GM18868 (cell line): ENCODE data around the gene ACOT6.
"Not testable (repeated sequence)": the region's sequence is repeated elsewhere in the genome, so short reads cannot be mapped to it uniquely, and the experiment has no call there.

ENCODE experiments used
- ATAC-seq: cut with Tn5 transposase; IDR thresholded peaks from one replicate; pipeline ENCODE4 v1.9.1; 2021; ENCODE audit warnings: mild to moderate bottlenecking, moderate library complexity; ENCODE audit not compliant: unreplicated experiment

The ACOT6 gene

GRCh38 chr14:73612339-73613045 is at the start of gene ACOT6:
Gene ACOT6, plus strand, starts transcription at chr14:73612517. Its CDS starts 55 bp downstream, at chr14:73612572.
- ATAC-seq, result peak; percentile 86

- ATAC-seq, result not testable (repeated sequence)
Observed at GRCh38 chr14:73562696-73563095, 49.6 kb upstream of the ACOT6 start.

GRCh38 chr14:73566431-73566830 is 45.9 kb upstream of the ACOT6 start:
- not testable (repeated sequence) for ATAC-seq

- ATAC-seq, result not testable (repeated sequence)
Observed at GRCh38 chr14:73566935-73567334, 45.4 kb upstream of the ACOT6 start.

- no peak for ATAC-seq
Observed at GRCh38 chr14:73567358-73567757, 45.0 kb upstream of the ACOT6 start.

- no peak for ATAC-seq
Observed at GRCh38 chr14:73567951-73568885, 44.1 kb upstream of the ACOT6 start.

GRCh38 chr14:73568886-73569184 is 43.5 kb upstream of the ACOT6 start:
- not testable (repeated sequence) for ATAC-seq

GRCh38 chr14:73569185-73569958 is 42.9 kb upstream of the ACOT6 start, which contains the start of gene ACOT2:
Gene ACOT2, plus strand, starts transcription at chr14:73569213. Its CDS starts 28 bp downstream, at chr14:73569241.
- peak; percentile 59 for ATAC-seq

- peak; percentile 64 for ATAC-seq
Observed at GRCh38 chr14:73570913-73571312, 41.4 kb upstream of the ACOT6 start.

GRCh38 chr14:73573034-73573433 is 39.3 kb upstream of the ACOT6 start:
- not testable (repeated sequence) for ATAC-seq

- not testable (repeated sequence) for ATAC-seq
Observed at GRCh38 chr14:73573740-73574139, 38.6 kb upstream of the ACOT6 start.

GRCh38 chr14:73574251-73574650 is 38.1 kb upstream of the ACOT6 start:
- ATAC-seq, result not testable (repeated sequence)

- no peak for ATAC-seq
Observed at GRCh38 chr14:73576391-73576790, 35.9 kb upstream of the ACOT6 start.

GRCh38 chr14:73577214-73577613 is 35.1 kb upstream of the ACOT6 start:
- not testable (repeated sequence) for ATAC-seq

GRCh38 chr14:73582102-73582979 is 30.0 kb upstream of the ACOT6 start:
- ATAC-seq, result peak; percentile 78

GRCh38 chr14:73588695-73589094 is 23.6 kb upstream of the ACOT6 start:
- no peak for ATAC-seq

- no peak for ATAC-seq
Observed at GRCh38 chr14:73589116-73589515, 23.2 kb upstream of the ACOT6 start.

- ATAC-seq, result not testable (repeated sequence)
Observed at GRCh38 chr14:73590673-73591004, 21.7 kb upstream of the ACOT6 start.

- ATAC-seq, result no peak
Observed at GRCh38 chr14:73591690-73592449, 20.4 kb upstream of the ACOT6 start, which contains the start of gene ACOT4. Gene ACOT4, plus strand, starts transcription at chr14:73591873. Its CDS starts 87 bp downstream, at chr14:73591960.
